Smooth muscle cell of bladder (primary cell): ENCODE data around the gene INO80. TPM values are rescaled to one million over a fixed set of nuclear protein-coding genes. Genes with fewer than 3 reads are reported as not detected.

Experiments
- total RNA-seq: library from RNA; depleted of rRNA; stranded (reverse); fragments of >200 nt; gene quantifications from 2 replicates; pipeline ENCODE4 v1.2.3, GENCODE V29; 2014

The INO80 gene
- 16.2 and 18.3 TPM in 2 replicates for total RNA-seq

GRCh38 chr15:41116116-41116961, at the start of gene INO80:
Gene INO80 (minus strand): TSS chr15:41116280. CDS start chr15:41096310, 19,970 bp downstream.

GRCh38 chr15:40952901-40953712, 163.0 kb downstream of the INO80 start, which contains the start of gene CHAC1:
Gene CHAC1 (plus strand): TSS chr15:40953471. CDS start chr15:40953584, 113 bp downstream.

Other genes with a start within 250 kb of the INO80 start
- gene RHOV, start 242.0 kb downstream of the INO80 start, total RNA-seq = under 0.01 TPM in 1 of 2 replicates, not detected in the other
- 35.3 and 54.5 TPM in 2 replicates for gene VPS18, start 221.8 kb downstream of the INO80 start, total RNA-seq
- 0.46 and 0.85 TPM in 2 replicates for gene DLL4, start 186.9 kb downstream of the INO80 start, total RNA-seq
- gene CHAC1, start 162.8 kb downstream of the INO80 start, total RNA-seq = 17.5 and 40.8 TPM in 2 replicates
- not detected in 2 replicates for gene EXD1, start 114.5 kb upstream of the INO80 start, total RNA-seq
- 73.2 and 85.9 TPM in 2 replicates for gene CHP1, start 115.0 kb upstream of the INO80 start, total RNA-seq
- gene OIP5, start 216.3 kb upstream of the INO80 start, total RNA-seq = 0.43 and 0.74 TPM in 2 replicates
- gene NUSAP1, start 216.6 kb upstream of the INO80 start, total RNA-seq = 10.1 and 14.2 TPM in 2 replicates